HUES48 (cell line): ENCODE results near the gene CCDC47.
"Not testable (repeated sequence)": the region's sequence is repeated elsewhere in the genome, so short reads cannot be mapped to it uniquely, and the experiment has no call there.

Source experiments
- H3K27ac ChIP-seq: one replicate; pipeline ENCODE4 v1.7.0; 2013; ENCODE audit warnings: low read depth, low read length, inconsistent platforms
- H3K27me3 ChIP-seq: 2 replicates; pipeline ENCODE4 v1.6.1; 2013; ENCODE audit warnings: mild to moderate bottlenecking, low read length; ENCODE audit not compliant: control insufficient read depth, insufficient read depth
- H3K36me3 ChIP-seq: 2 replicates; pipeline ENCODE4 v1.6.1; 2013; ENCODE audit warnings: low read length; ENCODE audit not compliant: control insufficient read depth, insufficient read depth
- H3K4me1 ChIP-seq: 2 replicates; pipeline ENCODE4 v1.6.1; 2013; ENCODE audit warnings: mild to moderate bottlenecking, low read length; ENCODE audit not compliant: control insufficient read depth, insufficient read depth
- H3K4me3 ChIP-seq: 2 replicates; pipeline ENCODE4 v1.5.1; 2013; ENCODE audit warnings: mild to moderate bottlenecking, low read depth, low read length
- H3K9ac ChIP-seq: 2 replicates; pipeline ENCODE4 v1.6.1; 2013; ENCODE audit warnings: mild to moderate bottlenecking, low read depth, low read length, moderate library complexity
- H3K9me3 ChIP-seq: 2 replicates; pipeline ENCODE4 v1.6.1; 2013; ENCODE audit warnings: low read length; ENCODE audit not compliant: control insufficient read depth, insufficient read depth

CCDC47 gene

GRCh38 chr17:63805591-63805990 lies 32.2 kb upstream of the CCDC47 start:
- Histone ChIP-seq H3K36me3 (peaks cover 97% of the 10 kb centered on the region), H3K4me1 (no peaks in the 10 kb centered on the region), H3K27me3 (no peaks in the 10 kb centered on the region), H3K9ac (no peak overlapping the region), H3K4me3 (no peak overlapping the region), H3K27ac (no peak overlapping the region), H3K9me3 (no peaks in the 10 kb centered on the region)

DNA sequence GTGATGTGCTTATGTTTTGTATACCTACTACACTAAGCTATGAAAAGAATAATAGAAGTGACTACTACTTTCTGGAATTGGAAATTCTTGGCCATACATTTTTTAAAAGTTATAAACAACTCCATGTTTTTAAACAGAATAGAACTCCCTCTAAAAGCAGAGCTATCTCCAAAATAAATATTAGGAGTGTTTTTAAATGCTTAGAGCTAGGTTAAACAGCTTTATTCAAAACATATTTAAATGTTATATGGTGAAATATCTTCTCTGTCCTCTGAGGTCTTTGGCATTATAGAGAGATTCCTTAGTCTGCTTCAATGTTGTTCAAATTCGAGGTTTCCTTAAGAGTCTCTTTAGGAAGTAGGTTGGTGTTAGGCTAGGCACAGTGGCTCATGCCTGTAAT lies 30.9 kb upstream of the CCDC47 start:
- no peak overlapping the region for H3K4me3 ChIP-seq
- H3K9me3 ChIP-seq = no peaks in the 10 kb centered on the region
- no peaks in the 10 kb centered on the region for H3K4me1 ChIP-seq
- no peaks in the 10 kb centered on the region for H3K27me3 ChIP-seq
- H3K9ac ChIP-seq = no peak overlapping the region
- H3K36me3 ChIP-seq = peaks cover 97% of the 10 kb centered on the region
- no peak overlapping the region for H3K27ac ChIP-seq

GRCh38 chr17:63800783-63801182 lies 27.4 kb upstream of the CCDC47 start:
- Histone ChIP-seq H3K4me3 (no peak overlapping the region), H3K4me1 (no peaks in the 10 kb centered on the region), H3K36me3 (peaks cover 97% of the 10 kb centered on the region), H3K9me3 (no peaks in the 10 kb centered on the region), H3K27me3 (no peaks in the 10 kb centered on the region), H3K27ac (no peak overlapping the region), H3K9ac (no peak overlapping the region)

GRCh38 chr17:63798572-63799106 lies 25.2 kb upstream of the CCDC47 start:
- Histone ChIP-seq H3K9me3 (no peaks in the 10 kb centered on the region), H3K9ac (no peak overlapping the region), H3K36me3 (peaks cover 97% of the 10 kb centered on the region), H3K27me3 (no peaks in the 10 kb centered on the region), H3K4me1 (no peaks in the 10 kb centered on the region), H3K27ac (no peak overlapping the region), H3K4me3 (no peak overlapping the region)

DNA sequence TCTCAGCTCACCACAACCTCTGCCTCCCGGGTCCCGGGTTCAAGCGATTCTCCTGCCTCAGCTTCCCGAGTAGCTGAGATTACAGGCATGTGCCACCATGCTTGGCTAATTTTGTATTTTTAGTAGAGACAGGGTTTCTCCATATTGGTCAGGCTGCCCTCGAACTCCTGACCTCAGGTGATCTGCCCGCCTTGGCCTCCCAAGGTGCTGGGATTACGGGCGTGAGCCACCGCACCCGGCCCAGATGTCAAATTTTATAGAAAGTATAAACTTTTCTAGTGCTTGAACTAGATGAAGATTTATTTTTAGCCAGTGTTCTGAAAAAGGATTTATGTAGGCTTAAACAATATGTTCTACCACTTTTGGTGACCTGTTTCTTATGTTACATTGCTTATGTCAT lies 23.0 kb upstream of the CCDC47 start:
- not testable (repeated sequence) for H3K27me3 ChIP-seq, H3K9me3 ChIP-seq, H3K9ac ChIP-seq, H3K4me1 ChIP-seq, H3K4me3 ChIP-seq, H3K27ac ChIP-seq
- peaks cover 99% of the 10 kb centered on the region for H3K36me3 ChIP-seq

GRCh38 chr17:63792055-63792729 lies 18.8 kb upstream of the CCDC47 start:
- H3K4me1 ChIP-seq = no peaks in the 10 kb centered on the region
- no peaks in the 10 kb centered on the region for H3K27me3 ChIP-seq
- no peak overlapping the region for H3K27ac ChIP-seq
- no peak overlapping the region for H3K9ac ChIP-seq
- H3K9me3 ChIP-seq = no peaks in the 10 kb centered on the region
- H3K36me3 ChIP-seq = peaks cover 97% of the 10 kb centered on the region
- no peak overlapping the region for H3K4me3 ChIP-seq

- Histone ChIP-seq H3K27ac (no peak overlapping the region), H3K4me3 (no peak overlapping the region), H3K36me3 (peaks cover 93% of the 10 kb centered on the region)
Observed at GRCh38 chr17:63790057-63790456, 16.7 kb upstream of the CCDC47 start.

GRCh38 chr17:63786971-63787711 lies 13.7 kb upstream of the CCDC47 start:
- no peak overlapping the region for H3K27ac ChIP-seq
- no peak overlapping the region for H3K4me3 ChIP-seq
- H3K9me3 ChIP-seq = no peaks in the 10 kb centered on the region
- no peaks in the 10 kb centered on the region for H3K27me3 ChIP-seq
- H3K9ac ChIP-seq = no peak overlapping the region
- H3K4me1 ChIP-seq = no peaks in the 10 kb centered on the region
- peaks cover 91% of the 10 kb centered on the region for H3K36me3 ChIP-seq

More at GRCh38 chr17:63790057-63790456, 16.7 kb upstream of the CCDC47 start:
- Histone ChIP-seq H3K4me1 (no peaks in the 10 kb centered on the region), H3K27me3 (no peaks in the 10 kb centered on the region), H3K9ac (no peak overlapping the region), H3K9me3 (no peaks in the 10 kb centered on the region)

GRCh38 chr17:63786117-63786516 lies 12.7 kb upstream of the CCDC47 start:
- Histone ChIP-seq H3K9me3 (no peaks in the 10 kb centered on the region), H3K9ac (no peak overlapping the region), H3K4me1 (no peaks in the 10 kb centered on the region), H3K27me3 (no peaks in the 10 kb centered on the region), H3K27ac (no peak overlapping the region), H3K4me3 (no peak overlapping the region), H3K36me3 (peaks cover 82% of the 10 kb centered on the region)

- H3K27me3 ChIP-seq = no peaks in the 10 kb centered on the region
- no peaks in the 10 kb centered on the region for H3K4me1 ChIP-seq
- H3K36me3 ChIP-seq = peaks cover 81% of the 10 kb centered on the region
- no peak overlapping the region for H3K27ac ChIP-seq
- H3K4me3 ChIP-seq = no peak overlapping the region
- no peaks in the 10 kb centered on the region for H3K9me3 ChIP-seq
- H3K9ac ChIP-seq = no peak overlapping the region
Observed at GRCh38 chr17:63785556-63785955, 12.2 kb upstream of the CCDC47 start.

DNA sequence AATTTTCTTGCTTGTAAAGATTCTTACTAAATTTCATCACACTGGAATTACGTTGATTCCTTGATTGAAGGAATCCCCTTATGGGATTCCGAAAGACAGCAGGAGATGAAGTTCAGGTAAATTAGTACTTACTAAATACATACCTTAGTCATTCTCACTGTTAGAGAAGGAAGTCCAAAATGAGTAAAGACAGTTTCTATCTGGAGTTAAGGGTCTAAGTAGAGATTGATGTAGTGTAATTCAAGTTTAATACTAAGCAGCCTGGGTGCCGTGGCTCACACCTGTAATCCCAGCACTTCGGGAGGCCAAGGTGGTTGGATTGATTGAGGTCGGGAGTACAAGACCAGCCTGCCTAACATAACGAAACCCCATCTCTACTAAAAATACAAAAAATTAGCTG lies 10.1 kb upstream of the CCDC47 start:
- Histone ChIP-seq H3K27me3 (no peaks in the 10 kb centered on the region), H3K36me3 (peaks cover 80% of the 10 kb centered on the region), H3K27ac (no peak overlapping the region)

More for the DNA sequence above, 10.1 kb upstream of the CCDC47 start:
- no peak overlapping the region for H3K9ac ChIP-seq
- no peaks in the 10 kb centered on the region for H3K9me3 ChIP-seq
- H3K4me3 ChIP-seq = no peak overlapping the region
- H3K4me1 ChIP-seq = no peaks in the 10 kb centered on the region
